HL-60 (cell line): ENCODE measurements around the gene KIAA1210.

ENCODE experiments used
- DNase-seq, 2 experiments: peaks; one replicate each; pipeline ENCODE4 v3.0.0-alpha.2; 2010 to 2020; ENCODE audit warnings: low read depth in 1 of 2, low spot score in 1 of 2
- H3K27ac ChIP-seq: fragments of 250-450 bp; sonication (Bioruptor Pico); replicated peaks from 2 replicates; pipeline ENCODE4 v1.5.1; 2020; ENCODE audit warnings: mild to moderate bottlenecking, moderate library complexity
- H3K27me3 ChIP-seq: fragments of 250-450 bp; sonication (Bioruptor Pico); 2 replicates; pipeline ENCODE4 v1.5.1; 2021; ENCODE audit warnings: mild to moderate bottlenecking, moderate library complexity; ENCODE audit not compliant: insufficient read depth, poor library complexity, severe bottlenecking
- H3K4me3 ChIP-seq: replicated peaks from 2 replicates; pipeline ENCODE4 v1.5.1; 2011; ENCODE audit warnings: mild to moderate bottlenecking, control low read depth, low read length; ENCODE audit not compliant: insufficient read depth
- GABPA ChIP-seq: IDR thresholded peaks from 2 replicates; pipeline ENCODE4 v1.6.1; 2012; ENCODE audit warnings: low read depth
- POLR2AphosphoS5 ChIP-seq: IDR thresholded peaks from 2 replicates; pipeline ENCODE4 v1.6.1; 2012; ENCODE audit warnings: low read depth
- SPI1 ChIP-seq: IDR thresholded peaks from 2 replicates; pipeline ENCODE4 v1.6.1; 2012; ENCODE audit warnings: low read depth, mild to moderate bottlenecking, borderline replicate concordance
- TF ChIP-seq, protein P1 (sequence below): IDR thresholded peaks from 2 replicates; pipeline ENCODE4 v1.6.1; 2012; ENCODE audit warnings: low read depth; ENCODE audit not compliant: insufficient replicate concordance
- TF ChIP-seq, protein P2 (sequence below): IDR thresholded peaks from one replicate; pipeline ENCODE4 v1.5.1; 2011; ENCODE audit warnings: low read length, control low read depth, inconsistent platforms; ENCODE audit not compliant: insufficient read depth

The KIAA1210 gene

DNA sequence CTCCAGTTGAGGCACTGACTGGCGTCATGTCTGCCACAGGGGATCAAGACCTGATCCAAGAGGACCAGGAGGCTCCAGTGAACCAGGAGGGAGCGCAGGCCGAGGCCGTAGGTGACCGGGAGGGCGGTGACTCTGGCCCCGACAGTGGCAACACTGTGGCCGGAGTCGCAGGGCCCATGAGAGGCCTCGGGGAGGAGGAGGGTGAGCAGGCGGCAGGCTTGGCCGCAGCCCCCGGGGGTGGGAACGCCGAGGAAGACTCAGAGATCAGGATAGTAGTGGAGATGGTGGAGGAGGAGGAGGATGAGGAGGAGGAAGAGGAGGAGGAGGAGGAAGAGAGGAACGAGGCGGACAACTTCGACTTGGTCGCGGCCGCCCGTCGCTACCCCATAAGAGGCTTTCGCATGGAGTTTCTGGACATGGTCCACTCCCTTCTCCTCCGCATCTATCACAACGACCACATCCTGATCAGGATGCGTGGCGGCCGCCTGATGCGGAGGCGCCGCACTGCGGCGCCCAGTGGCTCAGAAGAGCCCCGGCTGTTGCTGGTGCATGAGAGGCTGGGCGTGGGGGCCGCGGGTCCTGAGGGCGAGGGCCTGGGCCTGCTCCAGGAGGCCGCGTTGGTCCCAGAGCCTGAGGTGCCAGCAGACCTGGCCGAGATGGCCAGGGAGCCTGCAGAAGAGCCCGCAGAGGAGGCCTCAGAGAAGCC lies 54.3 kb downstream of the KIAA1210 start:
- TF ChIP-seq, protein P1, sequence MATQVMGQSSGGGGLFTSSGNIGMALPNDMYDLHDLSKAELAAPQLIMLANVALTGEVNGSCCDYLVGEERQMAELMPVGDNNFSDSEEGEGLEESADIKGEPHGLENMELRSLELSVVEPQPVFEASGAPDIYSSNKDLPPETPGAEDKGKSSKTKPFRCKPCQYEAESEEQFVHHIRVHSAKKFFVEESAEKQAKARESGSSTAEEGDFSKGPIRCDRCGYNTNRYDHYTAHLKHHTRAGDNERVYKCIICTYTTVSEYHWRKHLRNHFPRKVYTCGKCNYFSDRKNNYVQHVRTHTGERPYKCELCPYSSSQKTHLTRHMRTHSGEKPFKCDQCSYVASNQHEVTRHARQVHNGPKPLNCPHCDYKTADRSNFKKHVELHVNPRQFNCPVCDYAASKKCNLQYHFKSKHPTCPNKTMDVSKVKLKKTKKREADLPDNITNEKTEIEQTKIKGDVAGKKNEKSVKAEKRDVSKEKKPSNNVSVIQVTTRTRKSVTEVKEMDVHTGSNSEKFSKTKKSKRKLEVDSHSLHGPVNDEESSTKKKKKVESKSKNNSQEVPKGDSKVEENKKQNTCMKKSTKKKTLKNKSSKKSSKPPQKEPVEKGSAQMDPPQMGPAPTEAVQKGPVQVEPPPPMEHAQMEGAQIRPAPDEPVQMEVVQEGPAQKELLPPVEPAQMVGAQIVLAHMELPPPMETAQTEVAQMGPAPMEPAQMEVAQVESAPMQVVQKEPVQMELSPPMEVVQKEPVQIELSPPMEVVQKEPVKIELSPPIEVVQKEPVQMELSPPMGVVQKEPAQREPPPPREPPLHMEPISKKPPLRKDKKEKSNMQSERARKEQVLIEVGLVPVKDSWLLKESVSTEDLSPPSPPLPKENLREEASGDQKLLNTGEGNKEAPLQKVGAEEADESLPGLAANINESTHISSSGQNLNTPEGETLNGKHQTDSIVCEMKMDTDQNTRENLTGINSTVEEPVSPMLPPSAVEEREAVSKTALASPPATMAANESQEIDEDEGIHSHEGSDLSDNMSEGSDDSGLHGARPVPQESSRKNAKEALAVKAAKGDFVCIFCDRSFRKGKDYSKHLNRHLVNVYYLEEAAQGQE: no peak
- no peak for TF ChIP-seq GABPA
- no peak for TF ChIP-seq SPI1
- TF ChIP-seq POLR2AphosphoS5: no peak
- TF ChIP-seq, protein P2, sequence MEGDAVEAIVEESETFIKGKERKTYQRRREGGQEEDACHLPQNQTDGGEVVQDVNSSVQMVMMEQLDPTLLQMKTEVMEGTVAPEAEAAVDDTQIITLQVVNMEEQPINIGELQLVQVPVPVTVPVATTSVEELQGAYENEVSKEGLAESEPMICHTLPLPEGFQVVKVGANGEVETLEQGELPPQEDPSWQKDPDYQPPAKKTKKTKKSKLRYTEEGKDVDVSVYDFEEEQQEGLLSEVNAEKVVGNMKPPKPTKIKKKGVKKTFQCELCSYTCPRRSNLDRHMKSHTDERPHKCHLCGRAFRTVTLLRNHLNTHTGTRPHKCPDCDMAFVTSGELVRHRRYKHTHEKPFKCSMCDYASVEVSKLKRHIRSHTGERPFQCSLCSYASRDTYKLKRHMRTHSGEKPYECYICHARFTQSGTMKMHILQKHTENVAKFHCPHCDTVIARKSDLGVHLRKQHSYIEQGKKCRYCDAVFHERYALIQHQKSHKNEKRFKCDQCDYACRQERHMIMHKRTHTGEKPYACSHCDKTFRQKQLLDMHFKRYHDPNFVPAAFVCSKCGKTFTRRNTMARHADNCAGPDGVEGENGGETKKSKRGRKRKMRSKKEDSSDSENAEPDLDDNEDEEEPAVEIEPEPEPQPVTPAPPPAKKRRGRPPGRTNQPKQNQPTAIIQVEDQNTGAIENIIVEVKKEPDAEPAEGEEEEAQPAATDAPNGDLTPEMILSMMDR: no peak
- H3K27me3 ChIP-seq: peaks cover 11% of the 10 kb centered on the region
- no peak overlapping the region for H3K27ac ChIP-seq
- H3K4me3 ChIP-seq: no peak overlapping the region
- DNase-seq: no peak

DNA sequence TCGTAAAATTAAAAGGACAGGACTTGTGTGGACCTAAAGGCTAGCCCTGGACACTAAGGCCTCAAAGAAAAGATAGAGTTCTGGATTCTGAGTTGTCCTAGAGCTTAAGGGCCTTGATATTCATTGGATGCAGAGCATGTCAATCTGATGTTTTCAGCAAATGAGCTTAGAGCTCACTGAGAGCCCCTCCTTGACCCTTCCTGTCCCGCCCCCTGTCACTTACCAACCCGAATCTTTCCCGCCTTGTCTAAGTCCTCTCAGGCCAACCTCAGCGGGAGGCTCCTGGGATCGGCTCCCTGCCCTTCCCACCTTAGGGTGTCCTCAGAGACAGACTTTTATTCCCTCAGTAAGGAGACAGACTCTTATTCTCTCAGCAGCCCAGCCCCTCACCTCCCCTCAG lies 54.9 kb downstream of the KIAA1210 start, which contains the start of gene CT47C1:
TSS of gene CT47C1 (plus strand) at position 250 of the 400 bp plus-strand sequence. CDS start 233 bp downstream, outside the sequence.
- Histone ChIP-seq H3K4me3 (no peak within 1 kb of the TSS), H3K27ac (no peak within 1 kb of the TSS), H3K27me3 (peaks cover 11% of the 10 kb centered on the region)
- TF ChIP-seq, protein P1: no peak
- TF ChIP-seq POLR2AphosphoS5 (no peak), SPI1 (no peak), GABPA (no peak)
- TF ChIP-seq, protein P2: no peak
- DNase-seq: no peak

DNA sequence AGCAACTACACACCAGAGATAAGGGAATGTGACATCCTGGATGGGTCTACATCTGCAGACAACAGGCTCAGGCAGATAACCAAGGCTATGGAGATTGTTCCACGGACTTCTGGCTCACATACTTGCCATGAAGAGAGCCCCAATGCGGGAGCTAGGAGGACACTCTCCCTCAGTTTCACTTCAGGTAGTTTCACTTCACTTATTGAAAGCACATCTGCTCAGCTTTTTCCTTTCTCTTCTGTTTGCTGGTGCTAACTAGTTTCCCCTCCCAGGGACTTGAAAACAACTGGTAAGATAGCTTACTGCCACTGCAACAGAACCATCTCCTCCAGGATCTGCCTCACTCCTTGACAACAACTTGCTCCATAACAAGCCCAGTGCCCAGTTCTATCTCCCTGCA lies 56.2 kb downstream of the KIAA1210 start:
- TF ChIP-seq, protein P1: no peak
- TF ChIP-seq, protein P2: no peak
- TF ChIP-seq SPI1 (no peak), POLR2AphosphoS5 (no peak), GABPA (no peak)
- DNase-seq: no peak
- Histone ChIP-seq H3K27ac (no peak overlapping the region), H3K27me3 (peaks cover 12% of the 10 kb centered on the region), H3K4me3 (no peak overlapping the region)
